HepG2 (cell line): Measurements from ENCODE around the gene PHACTR1. TPM values are rescaled to one million over a fixed set of nuclear protein-coding genes. Genes with fewer than 3 reads are reported as not detected.

ENCODE experiments used
- ATAC-seq: fragments of 200-7000 bp; cut with Tn5 transposase; 3 replicates; pipeline ENCODE4 v1.9.1; 2020; ENCODE audit warnings: mild to moderate bottlenecking, moderate library complexity
- BruUV-seq: library from RNA; stranded (reverse); fragments of 400-500 nt; replicated peaks from 2 replicates; lab custom pipeline; 2021; lab: Mats Ljungman, UMichigan
- CTCF ChIA-PET: fragments of 300-600 bp; formaldehyde crosslinking; extraction: SDS; loops from one replicate; lab custom pipeline; 2021; ENCODE audit warnings: low total read pairs, inconsistent platforms, low intra/inter-chr PET ratio; lab: Yijun Ruan, JAX
- POLR2A ChIA-PET: fragments of 350-600 bp; sonication (Branson Sonifier 250); formaldehyde crosslinking; loops from one replicate; lab custom pipeline; 2020; ENCODE audit warnings: antibody characterized with exemption, inconsistent platforms; lab: Yijun Ruan, JAX
- DNase-seq: peaks from one replicate; pipeline ENCODE4 v3.0.0-alpha.2; 2015; ENCODE audit warnings: low spot score
- FAIRE-seq: peaks from 3 replicates; lab custom pipeline; 2011; peaks lifted over from hg19 to GRCh38; lab: Jason Lieb, UNC
- H2AFZ ChIP-seq: one replicate; pipeline ENCODE4 v1.6.1; 2011; ENCODE audit warnings: low read length, inconsistent platforms
- H3K27ac ChIP-seq: fragments of 300-600 bp; 3 replicates; pipeline ENCODE4 v1.8.0; 2011; ENCODE audit warnings: mixed run types, mild to moderate bottlenecking, mixed read lengths, low read length, inconsistent platforms; ENCODE audit not compliant: insufficient read depth; ENCODE audit errors: extremely low read length
- H3K27me3 ChIP-seq, 2 experiments: fragments of 200-600 bp in 1 of 2; 2 replicates in 1 of 2; 3 replicates in 1 of 2; pipeline versions ENCODE4 v1.6.0 to v1.8.0; 2011; ENCODE audit warnings: low read length in 2 of 2, mild to moderate bottlenecking in 2 of 2, moderate library complexity in 2 of 2, inconsistent platforms in 1 of 2; ENCODE audit not compliant: insufficient read depth in 2 of 2, control insufficient read depth in 1 of 2
- H3K36me3 ChIP-seq, 2 experiments: fragments of 200-600 bp in 1 of 2; replicated peaks in 1 of 2; 2 replicates in 1 of 2; 3 replicates in 1 of 2; pipeline versions ENCODE4 v1.5.1 to v1.8.0; 2011; ENCODE audit warnings: low read length in 2 of 2, inconsistent platforms in 1 of 2; ENCODE audit not compliant: insufficient read depth in 2 of 2, control insufficient read depth in 1 of 2
- H3K4me1 ChIP-seq: 2 replicates; pipeline ENCODE4 v1.5.1; 2012; ENCODE audit warnings: low read length, inconsistent platforms; ENCODE audit not compliant: insufficient read depth
- H3K4me2 ChIP-seq: 2 replicates; pipeline ENCODE4 v1.6.0; 2011; ENCODE audit warnings: low read depth, low read length, inconsistent platforms
- H3K4me3 ChIP-seq, 3 experiments: fragments of 200-600 bp in 1 of 3; sonication (generic), shearing (Covaris generic) in 1 of 3; replicated peaks in 1 of 3; 2 replicates each; pipeline ENCODE4 v1.5.1; 2011 to 2016; ENCODE audit warnings: low read length in 3 of 3, inconsistent platforms in 2 of 3, low read depth in 2 of 3, mild to moderate bottlenecking in 2 of 3, control low read depth in 1 of 3, mixed read lengths in 1 of 3; ENCODE audit not compliant: insufficient read depth in 1 of 3
- H3K79me2 ChIP-seq: one replicate; pipeline ENCODE4 v1.6.1; 2011; ENCODE audit warnings: low read length, inconsistent platforms; ENCODE audit not compliant: insufficient read depth
- H3K9ac ChIP-seq: 2 replicates; pipeline ENCODE4 v1.6.0; 2011; ENCODE audit warnings: mild to moderate bottlenecking, low read depth, low read length, inconsistent platforms; ENCODE audit not compliant: insufficient read depth
- H3K9me3 ChIP-seq: 2 replicates; pipeline ENCODE4 v1.5.1; 2012; ENCODE audit warnings: mild to moderate bottlenecking, low read length
- H4K20me1 ChIP-seq: 2 replicates; pipeline ENCODE4 v1.6.0; 2011; ENCODE audit warnings: inconsistent platforms, mild to moderate bottlenecking, low read length, moderate library complexity; ENCODE audit not compliant: insufficient read depth
- ZNF503 ChIP-seq: sonication (generic); formaldehyde crosslinking; IDR thresholded peaks from 2 replicates; pipeline ENCODE4 v1.4.0; 2020; ENCODE audit warnings: missing genetic modification reagents
- ZNF784 ChIP-seq: sonication (generic); formaldehyde crosslinking; IDR thresholded peaks from 2 replicates; pipeline ENCODE4 v1.5.1; 2020; ENCODE audit warnings: missing genetic modification reagents, mild to moderate bottlenecking, borderline replicate concordance
- WGBS: methylation state at CpG from one replicate; pipeline ENCODE4 v1.1.6; 2017; ENCODE audit warnings: low lambda C conversion rate; 5-methylcytosine and 5-hydroxymethylcytosine counted together
- in situ Hi-C: cut with HindIII; loops from 2 replicates; pipeline ENCODE4 v1.10.0; 2017; ENCODE audit warnings: low pct_unique_long_range_greater_than_20kb; ENCODE audit not compliant: extremely low pct_ligation_motif_present
- intact Hi-C: fragments of 100-400 bp; cut with micrococcal nuclease; formaldehyde crosslinking; loops from one replicate; pipeline ENCODE4 v1.10.0; 2022; ENCODE audit not compliant: unreplicated experiment
- polyA plus RNA-seq, 8 experiments: library from polyadenylated mRNA; depleted of rRNA in 3 of 8; stranded (reverse) in 7 of 8; unstranded in 1 of 8; fragments of >200 nt; fragmentation: Illumina TruSeq in 4 of 8; extraction: Trizol in 4 of 8; gene quantifications; 2 replicates each; pipeline versions ENCODE4 v1.2.1 to v1.2.3, GENCODE V29; 2011 to 2016; ENCODE audit warnings: low read depth in 4 of 8, missing spikeins in 1 of 8, mixed read lengths in 1 of 8; ENCODE audit not compliant: insufficient read depth in 1 of 8
- total RNA-seq, 5 experiments: library from RNA; depleted of rRNA; stranded (reverse); fragments of >200 nt; fragmentation: Illumina TruSeq; extraction: Trizol; gene quantifications; 2 replicates each; pipeline ENCODE4 v1.2.3, GENCODE V29; 2016; ENCODE audit warnings: low read depth in 1 of 5
- TF ChIP-seq, protein P1 (sequence below): sonication (generic); formaldehyde crosslinking; IDR thresholded peaks from 2 replicates; pipeline ENCODE4 v1.4.0; 2020; ENCODE audit warnings: mild to moderate bottlenecking, missing genetic modification reagents

PHACTR1 gene
- total and polyA plus RNA-seq, 2 of the 13 experiments (the other 11 are each of a cell fraction or from before 2014, with no cell fraction given): 0.09 TPM; not detected in 1

GRCh38 chr6:12893036-12893435 lies 176.5 kb downstream of the PHACTR1 start:
- peaks cover 4% of the 10 kb centered on the region; the same call in 1 of the 2 replicates for H3K4me1 ChIP-seq
- BruUV-seq: no TSS peak
- no peak overlapping the region for H3K4me2 ChIP-seq
- FAIRE-seq: no peak
- H3K27me3 ChIP-seq: peaks cover 0 to 6% of the 10 kb centered on the region in 2 experiments; a peak in 3 of 5 replicates
- no peak overlapping the region for H3K4me3 ChIP-seq
- no peaks in the 10 kb centered on the region for H4K20me1 ChIP-seq
- H3K27ac ChIP-seq: no peak overlapping the region
- intact Hi-C loops: loop anchor here (5.0 kb wide), 1 partner anchor 1306 kb away; no protein-coding TSS in a partner anchor
- WGBS: 3% methylated on average over 4 of the region's 4 CpGs
- peaks cover 10% of the 10 kb centered on the region; the same call in 1 of the 2 replicates for H3K9me3 ChIP-seq
- H3K79me2 ChIP-seq: no peaks in the 10 kb centered on the region
- TF ChIP-seq ZNF784 (CRISPR knock-in tag): no peak
- ChIA-PET POLR2A (no interaction called here), CTCF (interaction anchor here (1.9 to 2.9 kb wide), 2 partner anchors 253 to 255 kb away, joined by 5 to 19 read pairs; no protein-coding TSS in a partner anchor)
- in situ Hi-C loops: loop anchor here (5.0 kb wide), 1 partner anchor 256 kb away; no protein-coding TSS in a partner anchor
- H3K36me3 ChIP-seq: no peaks in the 10 kb centered on the region
- DNase-seq: no peak
- ATAC-seq: no peak
- no peak overlapping the region for H3K9ac ChIP-seq
- no peak overlapping the region for H2AFZ ChIP-seq

DNA sequence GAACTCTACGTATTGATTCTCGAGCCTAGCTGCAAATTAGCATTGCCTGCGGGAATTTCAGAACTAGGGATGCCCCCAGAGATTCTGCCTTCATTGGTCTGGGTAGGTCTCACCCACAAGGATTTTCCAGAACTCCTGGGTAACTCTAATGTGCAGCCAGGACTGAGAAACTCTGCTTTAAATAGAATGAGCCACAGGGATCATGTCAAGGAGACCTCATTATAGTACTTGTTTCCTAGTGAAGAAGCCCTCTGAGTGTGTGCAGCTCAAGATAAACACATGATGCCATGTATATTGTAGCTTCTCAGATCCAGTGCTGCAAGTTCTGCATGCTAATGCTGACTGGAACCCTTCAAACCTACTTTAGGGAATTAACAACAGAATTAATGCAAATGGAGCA lies 179.2 kb downstream of the PHACTR1 start:
- FAIRE-seq: no peak
- no peak overlapping the region for H3K4me3 ChIP-seq
- TF ChIP-seq, protein P1, sequence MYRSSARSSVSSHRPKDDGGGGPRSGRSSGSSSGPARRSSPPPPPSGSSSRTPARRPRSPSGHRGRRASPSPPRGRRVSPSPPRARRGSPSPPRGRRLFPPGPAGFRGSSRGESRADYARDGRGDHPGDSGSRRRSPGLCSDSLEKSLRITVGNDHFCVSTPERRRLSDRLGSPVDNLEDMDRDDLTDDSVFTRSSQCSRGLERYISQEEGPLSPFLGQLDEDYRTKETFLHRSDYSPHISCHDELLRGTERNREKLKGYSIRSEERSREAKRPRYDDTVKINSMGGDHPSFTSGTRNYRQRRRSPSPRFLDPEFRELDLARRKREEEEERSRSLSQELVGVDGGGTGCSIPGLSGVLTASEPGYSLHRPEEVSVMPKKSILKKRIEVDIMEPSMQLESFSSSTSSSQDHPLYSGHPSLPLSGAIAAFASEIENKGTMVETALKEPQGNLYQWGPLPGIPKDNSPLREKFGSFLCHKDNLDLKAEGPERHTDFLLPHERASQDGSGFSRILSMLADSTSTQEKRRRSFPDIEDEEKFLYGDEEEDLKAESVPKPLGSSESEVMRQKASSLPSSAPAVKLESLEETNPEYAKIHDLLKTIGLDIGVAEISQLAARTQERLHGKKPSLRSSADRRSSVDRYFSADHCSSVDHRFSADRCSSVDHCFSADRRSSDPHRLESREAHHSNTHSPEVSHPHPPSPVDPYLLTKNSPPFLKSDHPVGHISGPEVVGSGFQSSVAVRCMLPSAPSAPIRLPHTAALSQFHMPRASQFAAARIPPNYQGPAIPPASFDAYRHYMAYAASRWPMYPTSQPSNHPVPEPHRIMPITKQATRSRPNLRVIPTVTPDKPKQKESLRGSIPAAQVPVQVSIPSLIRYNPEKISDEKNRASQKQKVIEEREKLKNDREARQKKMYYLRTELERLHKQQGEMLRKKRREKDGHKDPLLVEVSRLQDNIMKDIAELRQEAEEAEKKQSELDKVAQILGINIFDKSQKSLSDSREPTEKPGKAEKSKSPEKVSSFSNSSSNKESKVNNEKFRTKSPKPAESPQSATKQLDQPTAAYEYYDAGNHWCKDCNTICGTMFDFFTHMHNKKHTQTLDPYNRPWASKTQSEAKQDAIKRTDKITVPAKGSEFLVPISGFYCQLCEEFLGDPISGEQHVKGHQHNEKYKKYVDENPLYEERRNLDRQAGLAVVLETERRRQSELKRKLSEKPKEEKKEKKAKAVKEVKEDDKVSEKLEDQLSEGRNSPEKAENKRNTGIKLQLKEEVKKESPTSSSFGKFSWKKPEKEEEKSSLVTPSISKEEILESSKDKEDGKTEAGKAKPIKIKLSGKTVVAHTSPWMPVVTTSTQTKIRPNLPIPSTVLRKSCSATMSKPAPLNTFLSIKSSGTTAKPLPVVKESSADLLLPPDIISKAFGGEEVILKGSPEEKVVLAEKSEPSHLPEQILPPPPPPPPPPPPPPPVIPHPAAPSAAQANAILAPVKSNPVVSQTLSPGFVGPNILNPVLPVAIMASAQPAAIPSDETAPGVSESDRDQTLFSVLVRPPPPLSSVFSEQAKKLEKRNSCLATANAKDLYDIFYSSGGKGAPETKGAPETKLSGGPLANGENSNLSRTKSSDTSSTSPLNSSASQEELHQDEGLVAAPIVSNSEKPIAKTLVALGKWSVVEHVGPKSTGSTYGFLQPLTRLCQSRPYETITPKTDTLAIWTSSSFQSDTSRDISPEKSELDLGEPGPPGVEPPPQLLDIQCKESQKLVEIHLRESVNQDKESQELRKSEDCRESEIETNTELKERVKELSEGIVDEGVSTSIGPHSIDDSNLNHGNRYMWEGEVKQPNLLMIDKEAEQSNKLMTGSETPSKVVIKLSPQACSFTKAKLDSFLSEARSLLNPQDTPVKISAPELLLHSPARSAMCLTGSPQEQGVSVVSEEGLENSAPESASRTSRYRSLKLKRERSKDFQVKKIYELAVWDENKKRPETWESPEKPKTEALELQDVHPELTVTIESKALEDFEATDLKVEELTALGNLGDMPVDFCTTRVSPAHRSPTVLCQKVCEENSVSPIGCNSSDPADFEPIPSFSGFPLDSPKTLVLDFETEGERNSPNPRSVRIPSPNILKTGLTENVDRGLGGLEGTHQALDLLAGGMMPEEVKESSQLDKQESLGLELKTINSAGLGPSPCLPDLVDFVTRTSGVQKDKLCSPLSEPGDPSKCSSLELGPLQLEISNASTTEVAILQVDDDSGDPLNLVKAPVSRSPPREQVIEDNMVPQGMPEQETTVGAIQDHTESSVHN: no peak
- TF ChIP-seq ZNF503 (CRISPR knock-in tag): no peak
- H3K4me2 ChIP-seq: no peak overlapping the region
- POLR2A ChIA-PET: no interaction called here
- H3K4me1 ChIP-seq: peaks cover 4% of the 10 kb centered on the region; the same call in 1 of the 2 replicates
- H3K9me3 ChIP-seq: peaks cover 10% of the 10 kb centered on the region; the same call in 1 of the 2 replicates
- peaks cover 0 to 22% of the 10 kb centered on the region in 2 experiments; a peak in 3 of 5 replicates for H3K27me3 ChIP-seq
- WGBS: 0% methylated on average over 3 of the region's 3 CpGs
- no peaks in the 10 kb centered on the region for H3K79me2 ChIP-seq
- BruUV-seq: no TSS peak
- no peaks in the 10 kb centered on the region for H4K20me1 ChIP-seq
- H3K27ac ChIP-seq: no peak overlapping the region
- no peaks in the 10 kb centered on the region for H3K36me3 ChIP-seq
- intact Hi-C loops (no loop called here), in situ Hi-C loops (no loop called here)
- H2AFZ ChIP-seq: no peak overlapping the region
- ATAC-seq: no peak
- CTCF ChIA-PET: no interaction called here
- DNase-seq: no peak
- no peak overlapping the region for H3K9ac ChIP-seq
